ENCODE data around the gene PCSK6. TPM values are rescaled to one million over a fixed set of nuclear protein-coding genes. Genes with fewer than 3 reads are reported as not detected.

The PCSK6 gene
- total RNA-seq, 1 donor from 2014 or later, result 20.9 TPM

DNA sequence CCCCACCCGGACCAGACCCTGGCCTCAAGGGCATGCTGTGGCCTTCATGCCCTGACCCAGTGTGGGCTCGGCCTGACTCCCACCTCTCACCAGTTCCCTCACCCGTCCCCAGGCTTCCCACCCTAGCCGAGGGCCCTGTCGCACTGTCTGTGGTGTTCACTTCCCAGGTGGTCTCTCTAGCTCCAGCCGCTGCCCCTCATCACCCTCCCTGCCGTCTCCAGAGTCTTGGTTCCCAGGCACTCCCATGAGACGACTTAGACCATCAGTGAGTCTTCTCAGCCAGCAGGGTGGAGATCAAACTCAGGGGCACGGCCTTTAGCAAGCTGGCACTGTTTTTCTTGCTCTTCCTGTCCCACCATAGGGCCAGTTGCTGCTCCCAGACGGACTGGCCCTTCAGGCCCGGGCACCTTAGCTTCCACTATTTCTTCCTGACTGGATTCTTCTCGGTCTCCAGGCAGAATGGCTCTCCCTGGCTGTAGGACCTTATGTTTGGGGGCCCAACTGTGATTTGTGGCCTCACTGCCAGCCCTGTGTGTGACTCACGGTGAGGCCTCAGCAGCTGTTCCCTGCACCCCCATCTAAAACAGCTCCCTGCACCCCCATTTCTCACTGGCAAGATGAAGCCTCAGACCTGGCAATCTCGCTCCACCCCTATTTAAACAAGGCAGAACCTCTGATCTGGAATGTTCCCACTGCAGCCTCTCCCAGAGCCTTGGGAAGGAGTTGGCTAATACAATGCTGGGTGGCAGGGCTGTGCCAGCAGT, 9.4 kb upstream of the PCSK6 start:
- DNase-seq, result no peak

- no peak for DNase-seq
Observed at GRCh38 chr15:101498076-101498716, 8.7 kb upstream of the PCSK6 start.

GRCh38 chr15:101497484-101498034, 8.1 kb upstream of the PCSK6 start:
- no peak for DNase-seq

DNA sequence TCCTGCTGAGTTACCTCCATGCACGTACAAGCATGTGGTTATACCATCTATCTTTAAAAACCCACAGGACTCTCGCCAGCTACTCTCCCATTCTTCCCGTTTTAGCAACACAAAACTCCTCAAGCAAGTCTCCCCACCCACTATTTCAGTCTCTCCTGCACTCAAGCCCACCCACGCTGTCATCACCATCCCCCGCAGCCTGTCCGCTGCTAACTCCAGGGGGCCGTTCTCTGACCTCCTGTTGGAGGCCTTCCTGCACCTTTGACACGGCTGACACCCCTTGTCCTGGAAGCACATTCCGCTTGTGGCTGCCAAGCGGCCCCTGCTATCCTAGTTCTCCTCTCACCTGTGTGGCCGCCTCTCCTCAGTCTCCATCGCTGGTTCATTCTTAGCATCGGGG, 7.5 kb upstream of the PCSK6 start:
- DNase-seq, result no peak

GRCh38 chr15:101496198-101496986, 6.9 kb upstream of the PCSK6 start:
- no peak for DNase-seq

GRCh38 chr15:101495334-101496197, 6.1 kb upstream of the PCSK6 start:
- DNase-seq, result no peak

DNA sequence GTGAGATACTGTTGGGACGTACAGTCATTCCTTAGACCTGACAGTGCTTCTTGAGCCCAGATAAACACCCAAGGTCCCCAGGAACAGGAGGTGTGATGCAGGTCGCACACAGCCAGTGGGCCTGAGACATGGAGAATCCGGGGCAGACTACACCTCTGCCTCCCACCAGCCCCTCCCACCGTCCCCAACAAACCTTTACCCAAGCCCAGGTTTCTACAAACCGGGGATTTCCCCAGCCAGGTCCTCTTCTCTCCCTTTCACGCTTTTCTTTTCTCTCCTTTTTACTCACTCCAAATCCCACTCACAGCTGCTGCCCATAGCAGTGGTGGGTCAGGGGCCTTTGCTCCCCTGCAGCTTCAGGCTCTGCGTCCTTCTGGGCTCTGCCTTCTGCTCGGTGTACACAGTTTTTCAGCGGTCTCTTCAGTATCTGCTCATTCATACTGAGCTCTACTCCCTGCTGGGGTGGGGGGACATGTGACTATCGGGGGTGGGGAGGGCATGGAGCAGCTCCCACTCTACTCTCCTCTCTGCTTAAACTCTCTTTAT, 4.8 kb upstream of the PCSK6 start:
- no peak for DNase-seq

GRCh38 chr15:101492766-101493692, 3.5 kb upstream of the PCSK6 start:
- DNase-seq, result no peak

DNA sequence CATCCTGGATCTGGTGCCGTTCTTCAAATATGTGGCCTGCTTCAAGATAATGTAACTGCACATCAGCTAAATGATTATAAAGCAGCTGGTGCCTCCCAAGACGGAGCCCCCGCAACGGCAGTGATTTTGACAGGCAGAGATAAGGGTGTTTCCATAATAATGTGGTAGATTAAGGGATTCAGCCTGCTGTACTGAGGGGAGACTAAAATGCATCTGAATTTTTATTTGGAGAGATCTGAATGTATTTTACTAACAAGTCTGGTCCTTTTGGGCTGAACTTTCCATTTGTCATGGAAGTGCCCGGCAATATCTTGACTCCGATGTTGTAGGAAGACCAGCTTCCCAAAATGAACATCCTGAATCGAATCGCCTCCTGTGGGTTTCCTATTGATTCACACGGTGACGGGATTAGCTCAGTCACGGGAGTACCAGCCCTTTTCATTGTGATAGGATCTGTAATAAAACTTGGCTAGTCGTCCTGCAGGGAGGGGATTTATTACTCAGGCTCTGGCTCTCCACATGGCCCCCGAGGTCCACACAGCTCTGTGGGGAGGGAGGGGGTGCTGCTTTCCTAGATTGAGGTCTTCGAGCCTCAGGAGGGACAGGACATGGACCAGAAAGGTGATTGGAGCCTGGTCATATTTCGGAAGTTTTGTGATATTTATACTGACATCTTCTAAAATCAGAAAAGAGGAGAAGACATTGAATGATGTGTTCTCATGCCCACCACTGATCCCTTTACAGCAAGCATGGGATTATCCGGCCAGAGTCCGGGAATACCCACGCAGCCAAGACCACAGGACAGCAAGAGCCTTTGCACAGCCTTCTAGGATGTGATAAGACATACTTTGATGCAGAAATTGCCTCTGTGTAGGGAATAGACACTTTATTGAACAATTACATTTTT, 2.5 kb upstream of the PCSK6 start:
- DNase-seq, result no peak

GRCh38 chr15:101490922-101491733, 1.6 kb upstream of the PCSK6 start:
- no peak for DNase-seq

- DNase-seq, result no peak
Observed at GRCh38 chr15:101490408-101490891, 943 bp upstream of the PCSK6 start.

- no peak for DNase-seq
Observed at GRCh38 chr15:101489237-101489598, 289 bp downstream of the PCSK6 start.

DNA sequence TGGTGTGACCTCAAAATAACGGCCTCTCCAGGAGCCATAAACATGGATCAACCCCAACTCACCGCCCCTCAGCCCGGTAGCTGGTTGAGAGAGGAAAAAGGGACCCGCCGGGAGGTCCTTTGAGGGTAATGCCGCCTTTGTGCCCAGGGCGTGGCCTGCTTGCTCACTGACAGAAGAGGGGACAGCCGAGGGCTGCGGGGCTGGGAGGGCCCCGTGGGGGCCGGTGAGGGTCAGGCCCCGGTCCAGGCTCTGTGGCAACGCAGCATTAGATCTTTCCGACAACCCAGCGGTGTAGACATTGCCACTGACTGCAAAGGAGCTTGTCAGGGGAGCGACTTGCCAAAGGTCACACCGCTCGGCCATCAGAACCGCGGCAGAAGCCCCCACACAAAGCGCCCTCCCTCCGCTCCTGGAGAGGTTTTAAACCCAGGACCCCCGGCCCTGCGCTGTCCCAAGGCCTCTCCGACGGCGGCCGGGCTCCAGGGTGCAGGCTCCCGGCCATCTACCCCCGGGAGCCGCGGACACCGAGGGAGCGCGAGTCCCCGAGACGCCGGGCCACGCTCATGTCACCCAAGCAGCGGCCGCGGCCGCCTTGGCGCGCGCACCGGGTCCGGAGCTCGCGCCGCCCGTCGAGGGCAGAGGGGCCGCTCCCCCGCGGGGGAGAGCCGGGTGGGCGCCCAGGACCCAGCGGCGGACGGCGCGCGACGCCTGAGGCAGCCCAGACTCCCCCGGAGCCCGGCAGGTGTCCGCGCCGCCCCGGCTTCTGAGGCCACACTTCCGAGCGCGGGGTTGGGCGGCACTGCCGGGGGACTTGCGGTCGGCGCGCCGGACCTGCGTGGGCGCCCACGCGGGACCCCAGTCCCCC, 975 bp downstream of the PCSK6 start:
- DNase-seq, result no peak

DNA sequence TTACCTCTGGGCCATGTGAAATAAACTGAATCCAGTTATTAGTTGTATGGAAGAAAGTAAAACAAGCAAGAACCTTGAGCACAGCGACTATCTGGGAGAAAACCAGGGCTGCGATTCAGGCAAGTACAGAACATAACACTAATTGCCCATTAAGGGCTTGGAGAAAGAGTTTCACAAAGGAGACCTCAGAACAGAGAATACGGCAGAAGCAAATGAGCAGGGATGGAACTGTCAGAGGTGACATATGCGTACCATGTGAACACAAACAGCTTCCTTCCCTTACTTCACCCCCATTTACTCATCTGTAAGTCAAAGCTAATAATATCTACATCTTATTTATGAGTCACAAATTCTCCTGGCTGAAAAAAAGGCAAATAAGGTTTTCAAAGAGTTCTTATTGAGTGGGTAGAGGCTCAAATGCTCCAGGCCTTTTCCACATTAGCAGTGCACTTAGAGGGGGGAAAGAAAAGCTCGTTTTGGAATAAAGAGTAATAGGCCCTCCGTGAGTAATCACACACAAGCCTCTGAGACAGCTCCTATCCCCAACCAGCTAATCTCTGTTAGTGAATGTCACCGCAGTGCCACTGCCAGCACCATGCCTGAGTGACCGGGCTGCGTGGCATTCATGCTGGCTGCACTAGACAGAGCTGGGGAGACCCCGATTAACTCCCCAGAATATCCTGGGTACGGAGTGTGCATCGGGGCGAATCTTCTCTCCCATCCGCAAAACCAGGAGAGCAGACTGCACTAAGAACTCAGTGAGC, 2.6 kb downstream of the PCSK6 start:
- no peak for DNase-seq

DNA sequence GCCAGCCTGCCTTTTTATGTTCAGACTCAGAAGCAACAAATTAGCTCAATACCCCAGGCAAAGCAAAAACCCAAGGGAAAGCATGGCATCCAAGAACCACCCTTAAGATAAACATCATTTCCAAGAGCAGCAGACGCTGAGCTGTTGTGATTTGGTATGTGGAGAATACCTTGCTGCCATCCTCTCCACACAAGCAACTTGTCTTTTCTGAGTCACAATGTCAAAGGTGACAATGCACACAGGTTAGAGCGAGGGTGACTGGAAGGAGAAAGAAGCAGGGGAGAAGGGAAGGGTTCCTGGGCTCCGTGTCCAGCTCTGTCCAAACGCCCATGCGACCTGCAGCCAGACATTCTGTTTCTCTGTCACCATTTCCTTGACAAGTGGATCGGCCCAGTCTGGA, 6.0 kb downstream of the PCSK6 start:
- DNase-seq, result no peak

DNA sequence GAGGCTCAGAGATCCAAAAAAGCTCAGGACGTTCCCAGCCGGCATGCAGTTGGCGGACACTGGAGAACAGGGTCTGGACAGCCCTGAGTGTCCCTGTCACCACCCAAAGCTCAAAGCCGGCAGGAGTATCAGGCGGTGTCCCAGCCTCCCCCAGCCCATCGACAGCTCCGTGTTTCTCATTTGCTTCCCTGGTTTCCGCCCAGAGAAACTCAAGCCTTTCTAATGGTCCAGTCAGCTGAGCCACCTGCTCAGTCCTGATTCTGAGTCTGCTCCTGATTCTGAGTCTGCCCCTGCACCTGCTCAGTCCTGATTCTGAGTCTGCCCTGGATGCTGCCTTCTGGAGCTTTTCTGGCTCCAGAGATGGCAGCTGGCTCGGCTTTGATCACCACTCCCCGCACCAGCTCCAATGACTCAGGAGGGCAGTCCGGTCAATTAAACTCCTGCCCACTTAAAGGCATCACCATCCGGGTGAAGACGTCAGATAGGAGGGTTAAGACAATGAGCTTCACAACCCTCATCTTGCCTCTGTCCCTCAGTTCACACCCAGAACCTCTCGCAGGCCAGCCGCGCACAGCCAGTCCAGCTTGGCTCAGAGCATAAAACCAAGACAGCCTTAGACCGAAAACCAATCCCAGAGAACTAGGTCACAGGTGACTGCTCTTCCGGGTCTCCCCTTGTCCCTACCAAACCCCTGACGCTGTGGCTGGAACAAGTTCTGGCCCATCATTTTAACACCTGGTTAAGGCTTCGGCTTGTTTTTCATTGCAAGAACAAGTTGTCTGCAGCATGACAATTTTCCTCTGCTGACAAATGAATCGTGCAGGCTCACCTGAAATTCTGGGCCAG, 6.8 kb downstream of the PCSK6 start:
- DNase-seq, result no peak
